Neural cell (in vitro differentiated cells): Measurements from ENCODE around the gene ITGB6. TPM values are rescaled to one million over a fixed set of nuclear protein-coding genes. Genes with fewer than 3 reads are reported as not detected.

Experiments
- H2AFZ ChIP-seq: fragments of 200-600, 300-800 bp; sonication (generic), shearing (Covaris generic); 2 replicates; pipeline ENCODE4 v1.6.0; 2014; ENCODE audit warnings: low read depth, mild to moderate bottlenecking, antibody characterized with exemption, low read length, moderate library complexity
- H3F3A ChIP-seq: fragments of 200-600 bp; shearing (Covaris generic); 2 replicates; pipeline ENCODE4 v1.6.1; 2016; ENCODE audit warnings: mild to moderate bottlenecking, moderate library complexity, mixed read lengths, antibody characterized with exemption, low read length; ENCODE audit not compliant: insufficient read depth, poor library complexity, severe bottlenecking
- H3K27ac ChIP-seq: fragments of 200-600, 300-800 bp; sonication (generic), shearing (Covaris generic); 2 replicates; pipeline ENCODE4 v1.5.1; 2014; ENCODE audit warnings: mild to moderate bottlenecking, low read length, moderate library complexity
- H3K27me3 ChIP-seq: fragments of 300-800, 200-600 bp; sonication (generic), shearing (Covaris generic); 2 replicates; pipeline ENCODE4 v1.6.0; 2014; ENCODE audit warnings: mild to moderate bottlenecking, low read depth, low read length, moderate library complexity; ENCODE audit not compliant: insufficient read depth
- H3K36me3 ChIP-seq: fragments of 300-800, 200-600 bp; sonication (generic), shearing (Covaris generic); 2 replicates; pipeline ENCODE4 v1.5.1; 2014; ENCODE audit warnings: mild to moderate bottlenecking, antibody characterized with exemption, low read length, moderate library complexity; ENCODE audit not compliant: insufficient read depth
- H3K4me2 ChIP-seq: fragments of 300-800, 200-600 bp; sonication (generic), shearing (Covaris generic); 2 replicates; pipeline ENCODE4 v1.6.0; 2014; ENCODE audit warnings: mild to moderate bottlenecking, low read length
- H3K4me3 ChIP-seq: fragments of 300-800, 200-600 bp; sonication (generic), shearing (Covaris generic); 2 replicates; pipeline ENCODE4 v1.5.1; 2014; ENCODE audit warnings: mild to moderate bottlenecking, low read length, moderate library complexity
- H3K79me2 ChIP-seq: fragments of 200-600 bp; shearing (Covaris generic); replicated peaks from 2 replicates; pipeline ENCODE4 v1.6.0; 2014; ENCODE audit warnings: mild to moderate bottlenecking, low read length, moderate library complexity; ENCODE audit not compliant: insufficient read depth
- H3K9ac ChIP-seq: fragments of 300-800, 200-600 bp; sonication (generic), shearing (Covaris generic); 2 replicates; pipeline ENCODE4 v1.6.1; 2016; ENCODE audit warnings: mild to moderate bottlenecking, low read length, mixed read lengths
- H3K9me2 ChIP-seq: fragments of 200-600 bp; shearing (Covaris generic); 2 replicates; pipeline ENCODE4 v1.6.1; 2016; ENCODE audit warnings: mild to moderate bottlenecking, low read length, mixed read lengths; ENCODE audit not compliant: insufficient read depth
- H3K9me3 ChIP-seq: fragments of 200-600, 300-800 bp; sonication (generic), shearing (Covaris generic); 2 replicates; pipeline ENCODE4 v1.6.1; 2016; ENCODE audit warnings: mild to moderate bottlenecking, mixed run types, low read length, moderate library complexity, mixed read lengths
- H4K20me1 ChIP-seq: fragments of 200-600 bp; shearing (Covaris generic); 2 replicates; pipeline ENCODE4 v1.6.1; 2016; ENCODE audit warnings: mild to moderate bottlenecking, mixed run types; ENCODE audit not compliant: insufficient read depth
- EP300 ChIP-seq: fragments of 450-650 bp; conservative IDR thresholded peaks from 2 replicates; pipeline ENCODE4 v1.6.1; 2014; ENCODE audit warnings: antibody characterized with exemption, mild to moderate bottlenecking, moderate library complexity; ENCODE audit not compliant: poor library complexity, severe bottlenecking
- EZH2 ChIP-seq: fragments of 200-600, 300-800 bp; shearing (Covaris generic), sonication (generic); IDR thresholded peaks from 2 replicates; pipeline ENCODE4 v1.6.1; 2014; ENCODE audit warnings: antibody characterized with exemption, low read length, borderline replicate concordance, mild to moderate bottlenecking; ENCODE audit not compliant: insufficient read depth, poor library complexity, severe bottlenecking
- MXI1 ChIP-seq: fragments of 450-650 bp; conservative IDR thresholded peaks from 2 replicates; pipeline ENCODE4 v1.6.1; 2014; ENCODE audit warnings: antibody characterized with exemption, mild to moderate bottlenecking; ENCODE audit not compliant: poor library complexity, severe bottlenecking
- POLR2AphosphoS5 ChIP-seq: IDR thresholded peaks from 2 replicates; pipeline ENCODE4 v1.6.1; 2012
- RAD21 ChIP-seq: fragments of 450-650 bp; conservative IDR thresholded peaks from 2 replicates; pipeline ENCODE4 v1.6.1; 2014; ENCODE audit warnings: antibody characterized with exemption, mild to moderate bottlenecking, moderate library complexity
- SMC3 ChIP-seq: fragments of 450-650 bp; conservative IDR thresholded peaks from 2 replicates; pipeline ENCODE4 v1.6.1; 2014; ENCODE audit warnings: antibody characterized with exemption, mild to moderate bottlenecking, moderate library complexity; ENCODE audit not compliant: poor library complexity
- TAF1 ChIP-seq: IDR thresholded peaks from 2 replicates; pipeline ENCODE4 v1.6.1; 2012; ENCODE audit warnings: low read depth
- polyA plus RNA-seq: library from polyadenylated mRNA; depleted of rRNA; stranded (reverse); fragments of >200 nt; gene quantifications from 2 replicates; pipeline ENCODE4 v1.2.3, GENCODE V29; 2014
- TF ChIP-seq, protein P1 (sequence below): fragments of 450-650 bp; IDR thresholded peaks from 2 replicates; pipeline ENCODE4 v1.5.1; 2014; ENCODE audit warnings: antibody characterized with exemption, mild to moderate bottlenecking, moderate library complexity; ENCODE audit not compliant: poor library complexity, severe bottlenecking
- TF ChIP-seq, protein P2 (sequence below): IDR thresholded peaks from 2 replicates; pipeline ENCODE4 v1.6.1; 2012; ENCODE audit warnings: borderline replicate concordance

ITGB6 gene
- polyA plus RNA-seq, 1 donor from 2014 or later: 8.3 TPM

- no peaks in the 10 kb centered on the region for H3K9me3 ChIP-seq
- no peaks in the 10 kb centered on the region for H3K9me2 ChIP-seq
- no peak overlapping the region for H3K4me2 ChIP-seq
- no peaks in the 10 kb centered on the region for H3K36me3 ChIP-seq
- H3K27ac ChIP-seq: no peak overlapping the region
- no peaks in the 10 kb centered on the region for H3K27me3 ChIP-seq
- H3K79me2 ChIP-seq: no peaks in the 10 kb centered on the region
- H3K4me3 ChIP-seq: no peak overlapping the region
- no peak overlapping the region for H2AFZ ChIP-seq
- TF ChIP-seq MXI1: no peak
- no peak for TF ChIP-seq EP300
- no peak overlapping the region for H3K9ac ChIP-seq
- H3F3A ChIP-seq: no peaks in the 10 kb centered on the region
- no peaks in the 10 kb centered on the region for H4K20me1 ChIP-seq
Measured at GRCh38 chr2:160247296-160248035, 47.4 kb upstream of the ITGB6 start.

- Histone ChIP-seq H3F3A (no peaks in the 10 kb centered on the region), H3K27me3 (no peaks in the 10 kb centered on the region), H4K20me1 (no peaks in the 10 kb centered on the region), H3K79me2 (no peaks in the 10 kb centered on the region), H3K9me3 (no peaks in the 10 kb centered on the region), H3K4me3 (no peak overlapping the region), H2AFZ (no peak overlapping the region), H3K4me2 (no peak overlapping the region), H3K36me3 (no peaks in the 10 kb centered on the region), H3K27ac (no peak overlapping the region), H3K9ac (no peak overlapping the region), H3K9me2 (no peaks in the 10 kb centered on the region)
- TF ChIP-seq, protein P1, sequence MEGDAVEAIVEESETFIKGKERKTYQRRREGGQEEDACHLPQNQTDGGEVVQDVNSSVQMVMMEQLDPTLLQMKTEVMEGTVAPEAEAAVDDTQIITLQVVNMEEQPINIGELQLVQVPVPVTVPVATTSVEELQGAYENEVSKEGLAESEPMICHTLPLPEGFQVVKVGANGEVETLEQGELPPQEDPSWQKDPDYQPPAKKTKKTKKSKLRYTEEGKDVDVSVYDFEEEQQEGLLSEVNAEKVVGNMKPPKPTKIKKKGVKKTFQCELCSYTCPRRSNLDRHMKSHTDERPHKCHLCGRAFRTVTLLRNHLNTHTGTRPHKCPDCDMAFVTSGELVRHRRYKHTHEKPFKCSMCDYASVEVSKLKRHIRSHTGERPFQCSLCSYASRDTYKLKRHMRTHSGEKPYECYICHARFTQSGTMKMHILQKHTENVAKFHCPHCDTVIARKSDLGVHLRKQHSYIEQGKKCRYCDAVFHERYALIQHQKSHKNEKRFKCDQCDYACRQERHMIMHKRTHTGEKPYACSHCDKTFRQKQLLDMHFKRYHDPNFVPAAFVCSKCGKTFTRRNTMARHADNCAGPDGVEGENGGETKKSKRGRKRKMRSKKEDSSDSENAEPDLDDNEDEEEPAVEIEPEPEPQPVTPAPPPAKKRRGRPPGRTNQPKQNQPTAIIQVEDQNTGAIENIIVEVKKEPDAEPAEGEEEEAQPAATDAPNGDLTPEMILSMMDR: no peak
- TF ChIP-seq RAD21 (no peak), TAF1 (no peak), EZH2 (no peak), MXI1 (no peak), SMC3 (no peak), EP300 (no peak), POLR2AphosphoS5 (no peak)
- TF ChIP-seq, protein P2, sequence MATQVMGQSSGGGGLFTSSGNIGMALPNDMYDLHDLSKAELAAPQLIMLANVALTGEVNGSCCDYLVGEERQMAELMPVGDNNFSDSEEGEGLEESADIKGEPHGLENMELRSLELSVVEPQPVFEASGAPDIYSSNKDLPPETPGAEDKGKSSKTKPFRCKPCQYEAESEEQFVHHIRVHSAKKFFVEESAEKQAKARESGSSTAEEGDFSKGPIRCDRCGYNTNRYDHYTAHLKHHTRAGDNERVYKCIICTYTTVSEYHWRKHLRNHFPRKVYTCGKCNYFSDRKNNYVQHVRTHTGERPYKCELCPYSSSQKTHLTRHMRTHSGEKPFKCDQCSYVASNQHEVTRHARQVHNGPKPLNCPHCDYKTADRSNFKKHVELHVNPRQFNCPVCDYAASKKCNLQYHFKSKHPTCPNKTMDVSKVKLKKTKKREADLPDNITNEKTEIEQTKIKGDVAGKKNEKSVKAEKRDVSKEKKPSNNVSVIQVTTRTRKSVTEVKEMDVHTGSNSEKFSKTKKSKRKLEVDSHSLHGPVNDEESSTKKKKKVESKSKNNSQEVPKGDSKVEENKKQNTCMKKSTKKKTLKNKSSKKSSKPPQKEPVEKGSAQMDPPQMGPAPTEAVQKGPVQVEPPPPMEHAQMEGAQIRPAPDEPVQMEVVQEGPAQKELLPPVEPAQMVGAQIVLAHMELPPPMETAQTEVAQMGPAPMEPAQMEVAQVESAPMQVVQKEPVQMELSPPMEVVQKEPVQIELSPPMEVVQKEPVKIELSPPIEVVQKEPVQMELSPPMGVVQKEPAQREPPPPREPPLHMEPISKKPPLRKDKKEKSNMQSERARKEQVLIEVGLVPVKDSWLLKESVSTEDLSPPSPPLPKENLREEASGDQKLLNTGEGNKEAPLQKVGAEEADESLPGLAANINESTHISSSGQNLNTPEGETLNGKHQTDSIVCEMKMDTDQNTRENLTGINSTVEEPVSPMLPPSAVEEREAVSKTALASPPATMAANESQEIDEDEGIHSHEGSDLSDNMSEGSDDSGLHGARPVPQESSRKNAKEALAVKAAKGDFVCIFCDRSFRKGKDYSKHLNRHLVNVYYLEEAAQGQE: no peak
Measured at GRCh38 chr2:160246356-160246755, 46.3 kb upstream of the ITGB6 start.
